Trophoblast cell (in vitro differentiated cells and primary cell): ENCODE measurements around the gene ZNF839.

ENCODE experiments used
- DNase-seq, 2 donors: peaks; one replicate each; pipeline ENCODE4 v3.0.0-alpha.2; 2016
- H2AFZ ChIP-seq: 2 replicates; pipeline ENCODE4 v1.6.1; 2013; ENCODE audit warnings: low read length, moderate library complexity, mild to moderate bottlenecking; ENCODE audit not compliant: insufficient read depth, poor library complexity
- H2AK5ac ChIP-seq: 2 replicates; pipeline ENCODE4 v1.6.1; 2013; ENCODE audit warnings: mild to moderate bottlenecking, low read length
- H2BK120ac ChIP-seq: 2 replicates; pipeline ENCODE4 v1.6.1; 2013; ENCODE audit warnings: low read length, mild to moderate bottlenecking, moderate library complexity; ENCODE audit not compliant: insufficient read depth, poor library complexity
- H2BK12ac ChIP-seq: 2 replicates; pipeline ENCODE4 v1.6.1; 2013; ENCODE audit warnings: mild to moderate bottlenecking, low read length, moderate library complexity
- H2BK5ac ChIP-seq: 2 replicates; pipeline ENCODE4 v1.6.1; 2013; ENCODE audit warnings: low read length, low read depth, moderate library complexity, mild to moderate bottlenecking; ENCODE audit not compliant: poor library complexity
- H3K14ac ChIP-seq: 2 replicates; pipeline ENCODE4 v1.6.1; 2013; ENCODE audit warnings: mild to moderate bottlenecking, low read length
- H3K18ac ChIP-seq: 2 replicates; pipeline ENCODE4 v1.6.1; 2013; ENCODE audit warnings: mild to moderate bottlenecking, low read length
- H3K23ac ChIP-seq: 2 replicates; pipeline ENCODE4 v1.6.1; 2013; ENCODE audit warnings: low read length
- H3K27ac ChIP-seq: 2 replicates; pipeline ENCODE4 v1.5.1; 2013; ENCODE audit warnings: low read depth, mild to moderate bottlenecking, inconsistent platforms, low read length, moderate library complexity
- H3K27me3 ChIP-seq: 2 replicates; pipeline ENCODE4 v1.6.1; 2013; ENCODE audit warnings: inconsistent platforms, mild to moderate bottlenecking, low read length, moderate library complexity; ENCODE audit not compliant: insufficient read depth
- H3K36me3 ChIP-seq, 2 experiments: 1 replicate in 1 of 2; 2 replicates in 1 of 2; pipeline ENCODE4 v1.6.1; 2013; ENCODE audit warnings: low read length in 2 of 2, mild to moderate bottlenecking in 2 of 2, moderate library complexity in 1 of 2; ENCODE audit not compliant: insufficient read depth in 2 of 2, control insufficient read depth in 1 of 2
- H3K4ac ChIP-seq: 2 replicates; pipeline ENCODE4 v1.6.1; 2013; ENCODE audit warnings: low read depth, mild to moderate bottlenecking, low read length, moderate library complexity
- H3K4me1 ChIP-seq, 2 experiments: 1 replicate in 1 of 2; 2 replicates in 1 of 2; pipeline ENCODE4 v1.6.1; 2013; ENCODE audit warnings: low read length in 2 of 2, mild to moderate bottlenecking in 2 of 2, moderate library complexity in 1 of 2; ENCODE audit not compliant: insufficient read depth in 2 of 2, control insufficient read depth in 1 of 2
- H3K4me2 ChIP-seq: 2 replicates; pipeline ENCODE4 v1.6.1; 2013; ENCODE audit warnings: inconsistent platforms, mild to moderate bottlenecking, low read length, moderate library complexity
- H3K4me3 ChIP-seq: 2 replicates; pipeline ENCODE4 v1.5.1; 2013; ENCODE audit warnings: mild to moderate bottlenecking, low read depth, low read length, inconsistent platforms
- H3K79me1 ChIP-seq: one replicate; pipeline ENCODE4 v1.6.1; 2013; ENCODE audit warnings: low read length
- H3K79me2 ChIP-seq: 2 replicates; pipeline ENCODE4 v1.6.1; 2013; ENCODE audit warnings: low read length, mild to moderate bottlenecking; ENCODE audit not compliant: control insufficient read depth, insufficient read depth, poor library complexity
- H3K9ac ChIP-seq: 2 replicates; pipeline ENCODE4 v1.6.1; 2013; ENCODE audit warnings: mild to moderate bottlenecking, low read length
- H3K9me3 ChIP-seq: 2 replicates; pipeline ENCODE4 v1.6.1; 2013; ENCODE audit warnings: low read depth, mild to moderate bottlenecking, control low read depth, inconsistent platforms, low read length; ENCODE audit not compliant: insufficient read depth
- H4K12ac ChIP-seq: 2 replicates; pipeline ENCODE4 v1.6.1; 2013; ENCODE audit warnings: low read depth, mild to moderate bottlenecking, low read length, moderate library complexity
- H4K8ac ChIP-seq: 2 replicates; pipeline ENCODE4 v1.6.1; 2013; ENCODE audit warnings: low read depth, mild to moderate bottlenecking, low read length, moderate library complexity
- H4K91ac ChIP-seq: one replicate; pipeline ENCODE4 v1.6.1; 2013; ENCODE audit warnings: low read depth, mild to moderate bottlenecking, low read length, moderate library complexity
- WGBS: extraction: QIAGEN DNeasy Blood & Tissue Kit; methylation state at CpG from one replicate; pipeline ENCODE4 v1.1.7; 2013; ENCODE audit warnings: missing lambda C conversion rate; ENCODE audit not compliant: insufficient read length, insufficient coverage; ENCODE audit errors: extremely low coverage; 5-methylcytosine and 5-hydroxymethylcytosine counted together

The ZNF839 gene

DNA sequence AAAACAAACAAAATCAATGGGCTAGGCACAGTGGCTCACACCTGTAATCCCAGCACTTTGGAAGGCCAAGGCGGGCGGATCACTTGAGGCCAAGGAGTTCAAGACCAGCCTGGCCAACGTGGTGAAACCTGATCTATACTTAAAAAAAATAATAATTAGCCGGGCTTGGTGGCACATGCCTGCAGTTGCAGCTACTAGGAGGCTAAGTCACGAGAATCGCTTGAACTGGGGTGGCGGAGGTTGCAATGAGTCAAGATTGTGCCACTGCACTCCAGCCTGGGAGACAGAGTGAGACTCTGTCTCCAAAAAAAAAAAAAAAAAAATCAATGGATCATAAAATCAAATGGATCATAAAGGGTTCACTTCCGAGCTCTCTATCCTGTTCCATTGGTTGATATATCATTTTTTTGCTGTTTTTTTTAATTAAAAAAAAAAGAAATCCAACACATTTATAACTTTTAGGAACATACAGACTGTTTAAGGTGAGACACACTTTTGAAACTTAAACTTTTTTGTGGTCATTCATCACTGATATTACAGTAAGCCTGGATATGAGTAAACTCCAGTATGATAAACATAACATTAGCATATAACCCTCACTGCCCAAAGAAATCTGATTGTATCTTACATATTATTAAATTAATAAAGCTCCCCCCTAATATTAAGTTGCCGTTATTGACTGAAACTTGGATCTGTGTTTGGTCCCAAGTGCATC is 36.6 kb upstream of the ZNF839 start:
- Histone ChIP-seq H3K79me2 (no peaks in the 10 kb centered on the region), H3K23ac (no peak overlapping the region), H3K9ac (no peak overlapping the region), H4K8ac (no peak overlapping the region), H3K27ac (no peak overlapping the region), H4K91ac (no peak overlapping the region), H2AK5ac (no peak overlapping the region), H3K4ac (no peak overlapping the region), H3K9me3 (peaks cover 2% of the 10 kb centered on the region), H3K27me3 (no peaks in the 10 kb centered on the region), H2BK120ac (no peak overlapping the region), H3K4me2 (no peak overlapping the region), H3K79me1 (no peaks in the 10 kb centered on the region), H3K4me1 (peaks cover 7 to 16% of the 10 kb centered on the region in 2 experiments), H4K12ac (no peak overlapping the region), H3K4me3 (no peak overlapping the region), H3K14ac (no peak overlapping the region), H2BK5ac (no peak overlapping the region), H2AFZ (no peak overlapping the region), H3K36me3 (no peaks in the 10 kb centered on the region), H3K18ac (no peak overlapping the region), H2BK12ac (no peak overlapping the region)
- no CpG with 5 or more reads among the region's 9 CpGs for WGBS
- no peak for DNase-seq

DNA sequence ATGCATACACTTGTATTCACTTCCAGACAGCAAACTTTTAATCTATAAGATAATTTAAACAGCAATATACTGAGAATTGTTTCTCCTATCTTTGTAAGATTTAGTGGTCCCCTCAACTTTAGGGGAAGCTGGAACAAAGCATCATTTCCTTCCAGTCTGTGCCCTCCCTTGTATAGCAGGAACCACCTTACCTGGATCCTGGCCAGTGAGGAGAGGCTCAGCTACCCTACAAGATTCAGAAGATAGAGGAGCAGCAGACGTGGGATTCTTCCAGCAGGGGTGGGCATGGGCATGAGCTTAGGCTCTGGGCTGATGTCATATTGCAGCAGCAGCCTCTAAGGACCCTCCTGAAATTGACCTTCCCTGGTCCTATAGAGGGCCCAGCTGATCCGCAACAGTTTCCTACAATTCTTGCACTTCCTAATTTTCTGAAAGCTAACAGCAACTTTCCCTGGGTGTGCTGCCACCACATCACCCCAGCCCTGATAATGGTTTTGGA is 35.9 kb upstream of the ZNF839 start:
- Histone ChIP-seq H3K14ac (no peak overlapping the region), H3K79me2 (no peaks in the 10 kb centered on the region), H2BK120ac (no peak overlapping the region), H3K4me3 (no peak overlapping the region), H2AK5ac (no peak overlapping the region), H3K36me3 (no peaks in the 10 kb centered on the region), H3K27ac (no peak overlapping the region), H3K4me2 (no peak overlapping the region), H3K79me1 (no peaks in the 10 kb centered on the region), H3K4me1 (peaks cover 7 to 15% of the 10 kb centered on the region in 2 experiments), H3K4ac (no peak overlapping the region), H4K8ac (no peak overlapping the region), H3K27me3 (no peaks in the 10 kb centered on the region), H2BK5ac (no peak overlapping the region), H4K91ac (no peak overlapping the region), H2BK12ac (no peak overlapping the region), H3K23ac (no peak overlapping the region), H3K9ac (no peak overlapping the region), H4K12ac (no peak overlapping the region), H3K9me3 (peaks cover 2% of the 10 kb centered on the region), H3K18ac (no peak overlapping the region), H2AFZ (no peak overlapping the region)
- no peak for DNase-seq
- no CpG with 5 or more reads among the region's 2 CpGs for whole genome bisulfite sequencing

DNA sequence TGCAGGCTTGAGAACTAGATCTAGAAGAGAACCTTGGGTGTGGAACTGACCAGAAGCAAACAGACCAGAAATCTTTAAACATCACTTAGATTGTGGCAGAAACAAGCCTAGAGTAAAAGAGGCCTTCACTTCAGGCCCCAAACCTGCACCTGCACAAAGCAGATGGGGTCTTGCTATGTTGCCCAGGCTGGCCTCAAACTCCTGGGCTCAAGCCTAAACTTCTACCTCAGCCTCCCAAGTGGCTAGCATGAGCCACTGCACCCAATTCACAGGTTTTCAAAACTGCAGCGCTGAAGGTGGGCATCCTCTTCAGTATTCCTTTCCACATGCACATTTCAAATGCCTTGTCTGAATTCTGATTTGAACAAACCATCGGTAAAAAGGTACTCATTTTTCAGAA is 34.4 kb upstream of the ZNF839 start:
- no peak overlapping the region for H2AK5ac ChIP-seq
- H2BK12ac ChIP-seq, result no peak overlapping the region
- H4K91ac ChIP-seq, result no peak overlapping the region
- H3K4ac ChIP-seq, result no peak overlapping the region
- no peaks in the 10 kb centered on the region for H3K27me3 ChIP-seq
- peaks cover 3 to 7% of the 10 kb centered on the region in 2 experiments for H3K4me1 ChIP-seq
- peak in 1 of 2 donors; percentile 36 for DNase-seq
- H3K36me3 ChIP-seq, result no peaks in the 10 kb centered on the region
- H4K8ac ChIP-seq, result no peak overlapping the region
- no peak overlapping the region for H3K14ac ChIP-seq
- H3K23ac ChIP-seq, result no peak overlapping the region
- no peak overlapping the region for H4K12ac ChIP-seq
- H3K79me2 ChIP-seq, result no peaks in the 10 kb centered on the region
- H3K4me2 ChIP-seq, result no peak overlapping the region
- H3K9me3 ChIP-seq, result peaks cover 2% of the 10 kb centered on the region
- no peaks in the 10 kb centered on the region for H3K79me1 ChIP-seq
- H3K4me3 ChIP-seq, result no peak overlapping the region
- no peak overlapping the region for H3K27ac ChIP-seq
- no peak overlapping the region for H2BK120ac ChIP-seq
- no peak overlapping the region for H2AFZ ChIP-seq
- no peak overlapping the region for H3K9ac ChIP-seq
- no peak overlapping the region for H3K18ac ChIP-seq
- H2BK5ac ChIP-seq, result no peak overlapping the region
- no CpG with 5 or more reads among the region's 2 CpGs for WGBS

GRCh38 chr14:102288139-102288538 is 31.4 kb upstream of the ZNF839 start:
- WGBS, result no CpG with 5 or more reads among the region's 2 CpGs
- no peak overlapping the region for H4K12ac ChIP-seq

More at GRCh38 chr14:102288139-102288538, 31.4 kb upstream of the ZNF839 start:
- Histone ChIP-seq H3K9me3 (peaks cover 2% of the 10 kb centered on the region), H3K4me1 (no peaks in the 10 kb centered on the region), H2BK5ac (no peak overlapping the region), H3K18ac (no peak overlapping the region), H2BK120ac (no peak overlapping the region), H4K8ac (no peak overlapping the region), H3K23ac (no peak overlapping the region), H3K27me3 (no peaks in the 10 kb centered on the region), H2AFZ (no peak overlapping the region), H3K9ac (no peak overlapping the region), H3K27ac (no peak overlapping the region), H3K4ac (no peak overlapping the region), H3K79me1 (no peaks in the 10 kb centered on the region), H4K91ac (no peak overlapping the region), H3K4me3 (no peak overlapping the region), H3K14ac (no peak overlapping the region), H3K79me2 (no peaks in the 10 kb centered on the region), H3K36me3 (no peaks in the 10 kb centered on the region), H3K4me2 (no peak overlapping the region), H2BK12ac (no peak overlapping the region), H2AK5ac (no peak overlapping the region)
- no peak for DNase-seq
